NB4 (cell line): ENCODE data around the gene SEPTIN11.

Experiments
- DNase-seq: peaks from one replicate; pipeline ENCODE4 v3.0.0; 2010; ENCODE audit warnings: low read depth
- H3K4me3 ChIP-seq: one replicate; pipeline ENCODE4 v1.5.1; 2011; ENCODE audit warnings: mild to moderate bottlenecking, low read depth, low read length, moderate library complexity
- MYC ChIP-seq: IDR thresholded peaks from 2 replicates; pipeline ENCODE4 v1.6.1; 2011; ENCODE audit warnings: low read depth, low read length
- POLR2A ChIP-seq: IDR thresholded peaks from 2 replicates; pipeline ENCODE4 v1.6.1; 2011; ENCODE audit warnings: mild to moderate bottlenecking; ENCODE audit not compliant: insufficient read length; ENCODE audit errors: extremely low read depth
- TF ChIP-seq, protein P1 (sequence below): IDR thresholded peaks from one replicate; pipeline ENCODE4 v1.5.1; 2012; ENCODE audit warnings: low read depth, low read length
- TF ChIP-seq, protein P2 (sequence below): IDR thresholded peaks from 2 replicates; pipeline ENCODE4 v1.6.1; 2011; ENCODE audit warnings: low read depth, low read length

Gene SEPTIN11

DNA sequence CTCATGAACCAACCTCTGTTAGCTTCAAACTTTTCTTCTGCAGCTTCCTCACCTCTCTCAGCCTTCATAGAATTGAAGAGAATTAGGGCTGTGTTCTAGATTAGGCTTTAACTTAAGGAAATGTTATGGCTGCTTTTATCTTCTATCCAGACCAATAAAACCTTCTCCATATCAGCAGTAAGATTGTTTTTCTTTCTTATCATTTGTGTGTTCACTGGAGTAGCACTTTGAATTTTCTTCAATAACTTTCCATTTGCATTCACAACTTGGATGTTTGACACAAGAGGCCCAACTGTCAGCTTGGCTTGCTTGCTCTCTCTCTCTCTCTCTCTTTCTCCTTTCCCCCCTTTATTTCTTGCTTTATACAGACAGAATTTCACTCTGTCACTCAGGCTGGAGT lies 28.8 kb upstream of the SEPTIN11 start:
- TF ChIP-seq, protein P1, sequence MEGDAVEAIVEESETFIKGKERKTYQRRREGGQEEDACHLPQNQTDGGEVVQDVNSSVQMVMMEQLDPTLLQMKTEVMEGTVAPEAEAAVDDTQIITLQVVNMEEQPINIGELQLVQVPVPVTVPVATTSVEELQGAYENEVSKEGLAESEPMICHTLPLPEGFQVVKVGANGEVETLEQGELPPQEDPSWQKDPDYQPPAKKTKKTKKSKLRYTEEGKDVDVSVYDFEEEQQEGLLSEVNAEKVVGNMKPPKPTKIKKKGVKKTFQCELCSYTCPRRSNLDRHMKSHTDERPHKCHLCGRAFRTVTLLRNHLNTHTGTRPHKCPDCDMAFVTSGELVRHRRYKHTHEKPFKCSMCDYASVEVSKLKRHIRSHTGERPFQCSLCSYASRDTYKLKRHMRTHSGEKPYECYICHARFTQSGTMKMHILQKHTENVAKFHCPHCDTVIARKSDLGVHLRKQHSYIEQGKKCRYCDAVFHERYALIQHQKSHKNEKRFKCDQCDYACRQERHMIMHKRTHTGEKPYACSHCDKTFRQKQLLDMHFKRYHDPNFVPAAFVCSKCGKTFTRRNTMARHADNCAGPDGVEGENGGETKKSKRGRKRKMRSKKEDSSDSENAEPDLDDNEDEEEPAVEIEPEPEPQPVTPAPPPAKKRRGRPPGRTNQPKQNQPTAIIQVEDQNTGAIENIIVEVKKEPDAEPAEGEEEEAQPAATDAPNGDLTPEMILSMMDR, result no peak
- no peak for DNase-seq

DNA sequence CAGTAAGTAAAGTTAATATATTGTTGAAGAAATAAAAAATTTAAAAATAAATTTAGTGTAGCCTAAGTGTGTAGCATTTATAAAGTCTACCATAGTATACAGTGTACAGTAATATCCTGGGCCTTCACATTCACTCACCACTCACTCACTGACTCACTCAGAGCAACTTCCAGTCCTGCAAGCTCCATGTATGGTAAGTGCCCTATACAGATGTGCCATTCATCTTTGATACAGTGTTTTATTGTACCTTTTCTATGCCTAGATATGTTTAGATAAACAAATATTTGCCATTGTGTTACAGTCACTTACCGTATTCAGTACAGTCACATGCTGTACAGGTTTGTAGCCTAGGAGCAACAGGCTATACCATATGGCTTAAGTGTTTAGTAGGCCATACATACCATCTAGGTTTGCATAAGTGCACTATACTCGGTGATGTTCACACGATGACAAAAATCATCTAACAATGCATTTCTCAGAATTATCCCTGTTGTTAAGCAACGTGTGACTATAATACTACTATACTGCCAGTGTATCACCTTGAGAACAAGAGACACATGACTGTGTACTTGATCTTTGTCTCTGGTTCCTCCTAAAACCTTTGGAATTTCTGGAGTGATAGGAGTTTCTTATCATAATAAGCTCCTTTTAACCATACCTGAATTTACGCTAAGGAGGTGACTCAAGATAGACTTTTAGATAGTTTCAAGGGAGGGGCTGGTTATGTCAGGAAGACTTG lies 25.8 kb upstream of the SEPTIN11 start:
- DNase-seq, result no peak
- TF ChIP-seq POLR2A, result no peak
- TF ChIP-seq, protein P2, sequence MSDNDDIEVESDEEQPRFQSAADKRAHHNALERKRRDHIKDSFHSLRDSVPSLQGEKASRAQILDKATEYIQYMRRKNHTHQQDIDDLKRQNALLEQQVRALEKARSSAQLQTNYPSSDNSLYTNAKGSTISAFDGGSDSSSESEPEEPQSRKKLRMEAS, result no peak
- TF ChIP-seq, protein P1, result no peak
- TF ChIP-seq MYC, result no peak
- H3K4me3 ChIP-seq, result no peak overlapping the region

More for the DNA sequence above, 28.8 kb upstream of the SEPTIN11 start:
- H3K4me3 ChIP-seq, result no peak overlapping the region

DNA sequence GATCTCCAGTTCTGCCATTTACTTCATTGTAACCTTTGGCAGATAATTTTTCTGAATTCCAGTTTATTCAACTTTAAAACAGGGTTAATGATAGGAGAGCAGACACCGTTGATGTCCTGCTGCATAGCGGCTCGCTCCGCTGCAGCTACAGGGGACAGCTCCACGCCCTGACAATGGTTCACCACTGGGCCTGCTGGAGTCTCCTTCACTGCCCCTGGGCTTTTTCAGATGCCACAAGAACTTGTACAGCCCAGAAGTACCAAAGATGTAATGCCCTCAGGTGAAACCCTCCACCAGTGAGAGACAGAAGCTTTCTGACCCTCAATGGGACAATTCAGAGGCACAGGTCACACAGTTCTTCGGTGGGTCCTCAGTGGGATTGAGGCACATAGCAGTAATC lies 22.7 kb upstream of the SEPTIN11 start:
- DNase-seq, result no peak
- no peak overlapping the region for H3K4me3 ChIP-seq
- TF ChIP-seq, protein P2, result no peak
- TF ChIP-seq, protein P1, result no peak
- TF ChIP-seq POLR2A, result no peak

DNA sequence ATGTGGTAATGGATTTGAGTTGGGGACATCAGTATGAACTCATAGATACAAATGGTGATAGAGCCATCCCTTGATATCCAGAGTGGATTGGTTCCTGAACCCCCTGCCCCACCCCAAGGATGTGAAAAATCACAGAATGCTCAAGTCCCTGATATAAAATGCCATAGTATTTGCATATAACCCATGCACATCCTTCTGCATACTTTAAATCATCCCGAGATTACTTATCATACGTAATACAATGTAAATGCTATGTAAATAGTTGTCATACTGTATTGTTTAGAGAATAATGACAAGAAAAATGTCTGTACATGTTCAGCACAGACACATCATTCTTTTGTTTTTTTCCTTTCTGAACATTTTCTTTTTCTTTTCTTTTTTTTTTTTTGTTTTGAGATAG lies 18.9 kb upstream of the SEPTIN11 start:
- no peak for DNase-seq
- TF ChIP-seq, protein P2, result no peak
- TF ChIP-seq, protein P1, result no peak
- TF ChIP-seq MYC (no peak), POLR2A (no peak)
- H3K4me3 ChIP-seq, result no peak overlapping the region

DNA sequence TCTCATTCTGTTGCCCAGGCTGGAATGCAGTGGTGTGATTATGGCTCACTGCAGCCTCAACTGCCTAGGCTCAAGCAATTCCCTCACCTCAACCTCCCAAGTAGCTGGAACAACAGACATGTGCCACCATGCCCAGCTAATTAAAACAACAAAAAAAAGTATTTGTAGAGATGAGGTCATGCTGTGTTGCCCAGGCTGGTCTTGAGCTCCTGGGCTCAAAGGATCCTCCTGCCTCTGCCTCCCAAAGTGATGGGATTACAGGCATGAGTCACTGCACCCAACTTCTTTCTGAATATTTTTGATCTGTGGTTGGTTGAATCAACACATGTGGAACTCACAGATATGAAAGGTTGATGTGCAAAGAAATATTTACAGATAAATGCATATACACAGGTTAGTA lies 18.5 kb upstream of the SEPTIN11 start:
- H3K4me3 ChIP-seq, result no peak overlapping the region
- DNase-seq, result no peak
- TF ChIP-seq, protein P1, result no peak

DNA sequence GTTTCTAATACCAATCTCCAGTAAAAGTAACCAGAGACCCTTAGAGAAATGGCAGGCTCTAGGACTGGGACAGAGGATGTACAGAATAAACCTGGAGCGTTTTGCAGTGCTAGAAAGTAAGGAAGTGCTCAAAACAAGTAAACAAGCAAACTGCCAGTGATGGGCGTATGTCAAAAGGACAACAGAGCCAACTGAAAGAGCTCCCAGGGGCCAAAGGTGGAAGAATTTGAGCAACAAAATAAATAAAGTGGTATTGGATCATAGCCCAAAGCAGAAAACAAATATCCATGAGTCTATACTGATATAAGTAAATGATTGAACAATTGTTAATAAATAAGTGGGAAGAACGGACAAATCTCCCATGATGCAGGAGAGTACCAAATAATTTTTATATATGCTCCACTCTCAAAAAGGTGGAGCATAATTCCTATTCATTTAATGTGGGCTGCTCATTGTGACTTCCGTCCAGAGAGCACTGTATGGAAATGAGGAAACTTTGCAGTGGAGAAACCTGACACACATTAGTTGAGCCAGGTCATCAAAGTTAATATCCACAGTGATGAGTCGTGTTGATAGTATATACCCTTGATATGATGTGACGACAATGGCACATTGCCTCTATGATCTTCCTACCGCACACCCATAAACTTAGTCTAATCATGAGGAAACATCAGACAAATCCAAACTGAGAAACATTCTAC lies 17.8 kb upstream of the SEPTIN11 start:
- H3K4me3 ChIP-seq, result no peak overlapping the region
- TF ChIP-seq MYC, result no peak
- TF ChIP-seq, protein P2, result no peak
- TF ChIP-seq POLR2A, result no peak
- TF ChIP-seq, protein P1, result no peak
- DNase-seq, result no peak
